ENCODE results near the gene ZNF584.
A peak's percentile ranks its signal among the peaks of the same experiment; 100 is the strongest.
"Not testable (repeated sequence)": the region's sequence is repeated elsewhere in the genome, so short reads cannot be mapped to it uniquely, and the experiment has no call there.

Gene ZNF584

DNA sequence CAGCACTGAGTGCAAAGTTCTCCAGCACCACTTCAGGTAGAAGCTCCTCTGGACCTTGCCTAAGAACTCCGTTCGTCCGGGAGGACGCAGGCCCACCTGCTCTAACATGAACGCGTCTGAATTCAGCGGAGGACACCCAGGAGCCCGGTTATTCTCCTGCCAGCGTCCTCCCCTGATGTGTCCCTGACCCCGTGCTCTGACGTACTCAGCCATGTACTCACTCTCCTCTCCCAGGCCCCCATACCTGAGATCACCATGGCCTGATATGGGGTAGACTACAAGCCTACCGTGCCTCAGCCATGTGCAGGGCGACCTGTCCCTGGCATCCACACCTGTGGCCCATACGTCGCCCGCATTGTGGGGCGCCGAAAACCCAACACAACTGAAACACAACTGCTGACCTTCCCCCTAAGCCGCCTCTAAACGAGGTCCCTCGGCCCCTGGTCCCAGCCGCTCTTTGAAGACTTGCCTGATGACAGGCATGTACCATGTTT lies 744 bp upstream of the ZNF584 start:
- DNase-seq = no peak

DNA sequence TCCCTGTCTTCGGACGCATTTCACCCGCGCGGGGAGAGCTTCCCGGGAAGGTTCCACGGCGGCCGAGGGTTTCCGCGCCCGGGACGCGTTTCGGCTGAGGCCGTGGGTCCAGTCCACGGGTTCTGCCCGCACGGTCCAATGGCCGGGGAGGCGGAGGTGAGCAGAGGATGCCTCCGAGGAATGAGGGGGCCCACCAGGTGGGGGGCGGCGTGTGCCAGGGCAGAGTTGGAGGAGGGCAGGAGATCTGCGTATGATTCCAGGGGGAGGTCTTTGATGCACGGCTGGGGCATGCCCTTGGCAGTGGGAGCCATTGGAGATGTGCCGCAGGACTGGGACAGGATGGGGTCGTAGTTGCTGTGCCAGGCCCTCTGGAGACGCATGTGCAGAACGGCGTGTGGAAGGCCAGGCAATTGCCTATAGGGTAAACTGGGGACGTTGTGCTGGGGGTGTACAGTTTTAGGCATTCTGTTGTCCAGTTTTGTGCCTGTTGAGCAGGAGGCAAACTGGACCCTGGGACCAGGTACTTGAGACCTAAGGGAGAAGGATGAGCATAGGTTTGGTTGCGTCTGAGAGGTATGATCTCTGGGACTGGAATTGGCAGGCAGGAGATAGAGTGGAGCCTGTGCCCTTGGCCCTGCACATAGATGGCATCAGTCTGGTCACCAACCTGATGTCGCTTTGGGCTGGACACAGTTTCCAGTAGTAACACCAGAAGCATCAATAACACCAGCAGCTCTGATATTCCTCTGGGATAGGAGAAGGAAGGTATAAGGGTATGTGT lies 751 bp downstream of the ZNF584 start:
- no peak for DNase-seq

DNA sequence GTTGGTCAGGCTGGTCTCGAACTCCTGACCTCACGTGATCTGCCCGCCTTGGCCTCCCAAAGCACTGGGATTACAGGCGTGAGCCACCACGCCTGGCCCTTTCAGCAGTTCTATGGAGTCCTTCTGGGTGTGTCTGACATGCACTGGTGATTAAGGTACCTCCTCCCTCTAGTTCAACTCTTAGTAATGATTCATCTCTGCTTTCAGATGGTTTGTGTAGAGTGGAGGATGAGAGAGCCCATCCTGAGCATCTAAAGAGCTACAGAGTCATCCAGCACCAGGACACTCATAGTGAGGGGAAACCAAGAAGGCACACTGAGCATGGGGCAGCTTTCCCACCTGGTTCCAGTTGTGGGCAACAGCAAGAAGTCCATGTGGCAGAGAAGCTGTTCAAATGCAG lies 8.2 kb downstream of the ZNF584 start:
- DNase-seq = no peak

DNA sequence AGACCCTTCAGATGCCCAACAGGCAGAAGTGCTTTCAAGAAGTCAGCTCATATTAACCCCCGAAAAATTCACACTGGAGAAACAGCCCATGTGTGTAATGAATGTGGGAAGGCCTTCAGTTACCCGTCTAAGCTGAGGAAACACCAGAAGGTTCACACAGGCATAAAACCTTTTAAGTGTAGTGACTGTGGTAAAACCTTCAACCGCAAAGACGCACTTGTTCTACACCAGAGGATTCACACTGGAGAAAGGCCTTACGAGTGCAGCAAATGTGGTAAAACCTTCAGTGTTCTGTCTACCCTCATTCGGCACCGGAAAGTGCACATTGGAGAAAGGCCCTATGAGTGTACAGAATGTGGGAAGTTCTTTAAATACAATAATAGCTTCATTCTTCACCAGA lies 8.6 kb downstream of the ZNF584 start:
- DNase-seq = no peak

DNA sequence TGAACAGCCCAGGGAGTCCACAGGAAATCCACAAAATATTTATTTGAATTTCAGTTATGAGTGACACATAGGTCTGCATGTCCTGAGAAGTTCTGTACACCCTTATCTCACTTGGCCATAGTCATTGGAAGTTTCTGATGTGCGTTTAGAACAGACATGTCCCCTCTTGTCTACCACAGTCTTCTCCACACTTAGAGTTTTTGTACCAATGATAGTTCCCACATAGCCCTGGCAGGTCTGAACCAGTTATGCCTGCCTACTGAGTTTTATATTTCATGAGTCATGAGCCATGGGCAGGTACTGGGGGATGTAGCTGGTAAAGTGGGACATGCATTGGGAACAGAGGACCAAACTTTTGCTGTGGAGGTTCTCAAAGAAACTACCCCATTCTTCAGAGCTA lies 20.2 kb downstream of the ZNF584 start:
- DNase-seq = no peak

DNA sequence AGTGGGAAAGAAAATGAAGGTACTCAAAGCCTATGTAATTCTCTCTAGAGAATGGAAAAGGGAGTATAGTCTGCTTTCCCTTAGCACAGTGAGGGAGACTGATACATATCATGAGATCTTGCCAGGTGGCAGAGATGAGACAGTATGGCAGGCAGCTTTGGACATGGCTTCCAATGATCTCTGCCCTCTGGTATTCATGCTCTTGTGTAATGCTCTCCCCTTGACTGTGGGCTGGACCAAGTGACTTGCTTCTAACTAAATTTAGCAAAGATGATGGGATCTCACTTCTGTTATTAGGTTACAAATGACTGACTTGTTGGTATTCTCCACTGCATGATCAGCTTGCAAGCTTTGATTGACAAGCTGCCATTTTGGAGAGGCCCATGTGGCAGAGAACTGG lies 21.3 kb downstream of the ZNF584 start:
- DNase-seq = no peak

DNA sequence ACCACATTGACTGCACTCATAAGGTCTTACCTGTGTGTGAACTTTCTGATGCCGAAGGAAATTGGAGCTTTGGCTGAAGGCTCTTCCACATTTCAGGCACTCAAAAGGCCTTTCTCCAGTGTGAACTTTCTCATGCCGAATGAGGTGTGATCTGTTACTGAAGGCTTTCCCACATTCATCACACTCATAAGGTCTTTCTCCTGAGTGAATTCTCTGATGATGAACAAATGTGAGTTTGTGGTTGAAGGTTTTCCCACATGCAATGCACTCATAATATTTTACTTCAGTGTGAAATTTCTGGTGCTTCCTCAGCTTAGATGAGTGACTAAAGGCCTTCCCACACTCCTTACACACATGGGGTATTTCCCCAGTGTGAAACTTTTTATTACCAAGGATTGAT lies 25.8 kb downstream of the ZNF584 start:
- no peak for DNase-seq

DNA sequence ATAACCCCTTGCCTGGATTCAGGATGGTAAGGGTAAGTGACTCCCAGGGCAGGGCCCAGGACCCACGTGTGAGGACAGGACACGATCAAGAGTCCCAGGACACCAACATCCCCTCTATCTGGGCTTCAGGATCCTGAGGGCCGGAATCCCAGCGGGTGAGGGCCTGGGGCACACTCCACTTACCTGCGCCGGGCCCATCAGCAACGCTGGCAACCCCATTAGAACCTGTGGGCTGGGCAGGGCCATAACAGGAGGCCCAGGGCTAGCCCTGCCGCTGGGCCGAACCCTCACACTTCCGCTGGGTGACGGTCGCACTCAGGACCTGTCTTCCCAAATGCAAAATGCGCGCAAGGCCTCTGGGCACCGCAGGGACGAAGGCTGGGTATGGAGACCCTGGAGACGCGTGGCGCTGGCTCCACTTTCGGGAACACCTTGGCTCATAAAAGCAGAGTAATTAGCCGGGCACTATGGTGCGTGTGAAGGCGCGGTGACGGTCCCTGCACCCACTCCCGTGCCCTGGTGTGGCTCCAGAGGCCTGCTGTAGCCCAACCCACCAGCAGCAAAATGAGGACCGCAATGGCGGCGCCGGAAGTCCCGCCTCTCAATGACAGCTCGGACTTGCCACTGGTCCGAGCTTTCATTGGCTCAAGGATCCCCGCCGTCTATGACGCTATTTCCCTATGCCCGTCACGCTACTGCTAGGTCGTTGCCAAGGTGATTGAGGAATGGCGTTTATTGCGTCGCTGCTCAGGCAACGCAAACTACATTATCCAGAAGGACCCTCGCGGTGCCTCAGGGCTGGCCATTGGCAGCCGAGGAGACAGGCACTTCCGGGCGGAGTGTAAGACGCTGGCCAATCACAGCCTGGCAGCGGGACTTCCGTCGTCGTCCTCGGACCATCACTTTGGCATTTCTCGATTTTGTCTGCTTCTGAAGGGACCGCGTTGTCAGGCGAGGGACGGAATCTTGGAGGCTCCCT lies 31.4 kb downstream of the ZNF584 start, which contains the start of gene ZNF132:
Gene ZNF132, minus strand, starts transcription at position 578 of the 979 bp plus-strand sequence. Its CDS starts 332 bp downstream, at position 246.
- peak; percentile 98 for DNase-seq

DNA sequence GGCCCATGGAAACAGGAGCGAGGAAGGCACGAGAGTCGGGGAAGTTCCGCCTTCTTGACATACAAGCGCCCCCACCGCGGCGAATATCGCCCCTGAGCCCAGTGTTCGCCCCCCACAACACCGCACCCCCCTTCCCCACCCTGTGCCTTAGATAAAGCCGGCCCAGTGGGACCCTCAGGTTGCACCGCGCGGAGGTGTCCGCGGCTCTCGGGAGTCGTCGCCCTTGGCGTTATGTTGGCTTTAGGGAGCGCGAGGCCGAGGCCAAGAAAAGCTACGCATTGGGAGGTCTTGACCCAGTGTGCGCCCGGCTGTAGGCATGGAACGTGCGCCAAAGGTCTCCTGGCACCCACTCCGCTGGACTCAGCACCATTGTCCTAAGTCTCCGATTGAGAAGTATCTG lies 32.1 kb downstream of the ZNF584 start:
- DNase-seq = no peak

DNA sequence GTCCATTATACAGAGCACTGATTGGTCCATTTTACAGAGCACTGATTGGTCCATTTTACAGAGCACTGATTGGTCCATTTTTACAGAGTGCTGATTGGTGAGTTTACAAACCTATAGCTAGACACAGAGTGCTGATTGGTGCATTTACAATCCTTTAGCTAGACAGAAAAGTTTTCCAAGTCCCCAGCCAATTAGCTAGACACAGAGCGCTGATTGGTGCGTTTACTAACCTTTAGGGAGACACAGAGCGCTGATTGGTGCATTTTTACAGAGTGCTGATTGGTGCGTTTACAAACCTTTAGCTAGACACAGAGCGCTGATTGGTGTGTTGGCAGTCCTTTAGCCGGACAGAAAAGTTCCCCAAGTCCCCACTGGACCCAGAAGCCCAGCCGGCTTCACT lies 34.5 kb downstream of the ZNF584 start:
- not testable (repeated sequence) for DNase-seq

DNA sequence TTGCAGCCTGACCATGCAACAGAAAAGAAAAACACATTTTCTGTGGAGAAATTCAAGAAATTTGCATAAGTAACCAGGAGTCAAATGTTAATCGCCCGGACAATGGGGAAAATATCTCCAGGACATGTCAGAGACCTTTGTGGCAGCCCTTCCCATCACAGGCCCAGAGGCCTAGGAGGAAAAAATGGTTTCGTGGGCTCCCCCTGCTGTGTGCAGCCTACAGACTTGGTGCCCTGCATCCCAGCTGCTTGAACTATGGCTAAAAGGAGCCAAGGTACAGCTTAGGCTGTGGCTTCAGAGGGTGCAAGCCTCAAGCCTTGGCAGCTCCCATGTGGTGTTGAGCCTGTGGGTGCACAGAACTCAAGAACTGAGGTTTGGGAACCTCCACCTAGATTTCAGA lies 40.4 kb downstream of the ZNF584 start:
- DNase-seq = not testable (repeated sequence)

DNA sequence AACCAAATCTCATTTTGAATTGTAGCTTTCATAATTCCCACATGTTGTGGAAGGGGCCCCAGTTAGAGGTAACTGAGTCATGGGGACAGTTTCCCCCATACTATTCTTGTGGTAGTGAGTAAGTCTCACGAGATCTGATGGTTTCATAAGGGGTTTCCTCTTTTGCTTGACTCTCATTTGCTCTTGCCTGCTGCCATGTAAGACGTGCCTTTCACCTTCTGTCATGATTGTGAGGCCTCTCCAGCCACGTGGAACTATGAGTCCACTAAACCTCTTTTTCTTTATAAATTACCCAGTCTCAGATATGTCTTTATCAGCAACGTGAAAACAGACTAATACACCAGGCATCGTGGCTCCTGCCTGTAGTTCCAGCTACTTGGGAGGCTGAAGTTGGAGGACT lies 41.5 kb downstream of the ZNF584 start:
- DNase-seq = not testable (repeated sequence)

DNA sequence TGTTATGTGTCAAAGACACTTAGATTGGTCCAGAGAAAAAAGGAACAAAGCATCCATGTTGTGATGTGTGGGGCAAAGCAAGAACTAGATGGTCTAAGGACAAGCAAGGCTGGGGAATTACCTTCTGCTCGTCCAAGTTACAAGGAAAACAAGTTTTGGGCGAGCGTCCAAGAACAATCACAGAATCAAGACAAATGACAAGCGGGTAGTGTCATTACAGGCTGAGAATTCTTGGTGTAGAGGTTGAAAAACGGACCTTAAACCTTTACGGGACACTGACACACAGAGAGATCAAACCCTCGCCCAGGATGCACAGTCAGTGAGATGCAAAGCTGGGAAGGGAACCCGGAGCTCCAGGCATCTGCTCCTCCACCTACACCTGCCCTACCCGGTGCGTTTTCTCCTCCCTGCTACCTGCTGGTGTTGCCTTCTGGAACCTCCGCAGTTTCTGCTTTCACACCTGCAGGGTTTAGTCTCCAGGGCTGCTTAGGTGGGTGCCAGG lies 42.5 kb downstream of the ZNF584 start:
- no peak for DNase-seq

DNA sequence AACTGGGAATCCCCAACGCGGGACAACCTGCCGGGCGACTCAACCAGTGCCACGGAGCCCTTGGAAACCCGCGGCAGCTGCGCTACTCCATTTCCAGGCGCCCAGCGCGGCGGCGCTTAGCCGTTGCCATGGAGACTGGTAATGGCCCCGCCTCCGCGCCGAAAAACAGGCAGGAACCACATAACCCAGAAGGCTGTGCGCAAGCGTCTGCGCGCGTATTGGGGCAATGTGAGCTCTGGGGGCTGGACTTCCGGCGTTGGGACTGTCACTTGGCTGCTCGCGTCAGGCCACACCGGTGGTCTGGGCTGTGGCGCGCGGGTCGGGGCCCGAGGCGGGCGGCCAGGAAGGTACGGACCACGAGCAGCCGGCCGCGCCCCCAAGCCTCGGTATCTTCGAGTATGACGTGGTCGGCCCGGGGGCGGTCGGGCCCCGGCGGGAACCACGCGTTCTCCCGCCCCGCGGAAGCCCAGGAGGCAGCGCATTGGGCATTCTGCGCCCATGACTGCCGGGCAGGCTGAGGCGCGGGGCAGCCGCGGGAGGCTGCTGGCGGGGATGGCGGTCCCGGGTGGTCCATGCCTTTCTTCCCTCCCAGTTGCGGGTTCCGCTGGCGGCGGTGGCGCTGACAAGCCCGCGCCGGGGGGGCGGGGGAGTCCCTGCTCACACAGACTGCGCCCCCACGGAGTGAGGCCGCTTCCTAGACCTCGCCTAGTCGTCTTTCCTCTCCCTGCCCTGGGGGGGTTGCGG lies 43.1 kb downstream of the ZNF584 start, which contains the start of gene ZNF324B:
Gene ZNF324B, plus strand, starts transcription at position 265 of the 744 bp plus-strand sequence. CDS start 2,080 bp downstream, outside the sequence.
- DNase-seq = peak; percentile 97

DNA sequence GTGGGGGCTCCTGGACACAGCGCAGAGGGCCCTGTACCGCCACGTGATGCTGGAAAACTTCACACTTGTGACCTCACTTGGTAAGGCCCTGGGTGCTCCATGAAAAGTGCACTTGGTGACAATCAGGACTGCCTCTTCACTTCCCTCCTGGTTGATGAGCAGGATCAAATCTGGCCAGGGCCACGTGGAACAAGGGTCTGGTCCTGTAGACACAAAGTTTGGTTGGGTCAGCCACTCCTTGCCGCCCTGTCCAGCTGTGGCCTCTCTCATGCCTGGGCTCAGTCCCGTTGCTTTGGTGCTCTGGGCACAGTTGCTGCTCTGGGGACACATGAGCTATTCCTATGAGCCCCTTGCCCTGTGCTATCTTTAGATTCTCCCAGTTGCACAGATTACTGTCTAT lies 45.3 kb downstream of the ZNF584 start:
- DNase-seq = no peak

DNA sequence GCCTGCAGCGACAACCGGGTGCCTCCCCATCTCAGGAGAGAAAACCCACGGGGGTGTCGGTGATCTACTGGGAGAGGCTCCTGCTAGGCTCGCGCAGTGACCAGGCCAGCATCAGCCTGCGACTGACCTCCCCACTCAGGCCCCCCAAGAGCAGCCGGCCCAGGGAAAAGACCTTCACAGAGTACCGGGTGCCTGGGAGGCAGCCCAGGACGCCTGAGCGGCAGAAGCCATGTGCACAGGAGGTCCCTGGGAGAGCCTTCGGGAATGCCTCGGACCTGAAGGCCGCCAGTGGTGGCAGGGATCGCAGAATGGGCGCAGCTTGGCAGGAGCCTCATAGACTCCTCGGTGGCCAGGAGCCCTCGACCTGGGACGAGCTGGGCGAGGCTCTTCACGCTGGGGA lies 46.9 kb downstream of the ZNF584 start:
- DNase-seq = no peak

DNA sequence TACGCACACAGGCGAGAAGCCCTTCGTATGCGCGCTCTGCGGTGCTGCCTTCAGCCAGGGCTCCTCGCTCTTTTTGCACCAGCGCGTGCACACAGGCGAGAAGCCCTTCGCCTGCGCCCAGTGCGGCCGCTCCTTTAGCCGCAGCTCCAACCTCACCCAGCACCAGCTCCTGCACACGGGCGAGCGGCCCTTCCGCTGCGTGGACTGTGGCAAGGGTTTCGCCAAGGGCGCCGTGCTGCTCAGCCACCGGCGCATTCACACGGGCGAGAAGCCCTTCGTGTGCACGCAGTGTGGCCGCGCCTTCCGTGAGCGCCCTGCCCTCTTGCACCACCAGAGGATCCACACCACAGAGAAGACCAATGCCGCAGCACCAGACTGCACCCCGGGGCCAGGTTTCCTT lies 47.7 kb downstream of the ZNF584 start:
- DNase-seq = no peak

DNA sequence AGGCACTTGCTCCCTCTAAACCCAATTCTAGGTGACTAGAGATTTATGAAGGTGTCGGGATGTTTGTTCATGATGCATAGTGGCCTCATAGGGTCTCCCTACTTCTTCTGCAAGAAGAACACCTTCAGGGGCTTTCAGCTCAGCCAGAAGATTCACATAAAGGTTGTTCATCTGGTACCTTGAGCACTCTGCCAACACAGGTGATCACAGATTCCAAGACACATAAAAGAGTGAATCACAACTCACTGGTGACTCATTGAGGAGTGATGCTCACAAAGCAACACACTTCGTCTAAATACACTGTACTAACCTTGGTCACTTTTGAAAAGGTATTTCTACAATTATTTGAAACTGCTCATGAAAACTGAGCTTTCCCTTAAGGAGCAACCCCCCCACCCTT lies 51.6 kb downstream of the ZNF584 start:
- DNase-seq = no peak

DNA sequence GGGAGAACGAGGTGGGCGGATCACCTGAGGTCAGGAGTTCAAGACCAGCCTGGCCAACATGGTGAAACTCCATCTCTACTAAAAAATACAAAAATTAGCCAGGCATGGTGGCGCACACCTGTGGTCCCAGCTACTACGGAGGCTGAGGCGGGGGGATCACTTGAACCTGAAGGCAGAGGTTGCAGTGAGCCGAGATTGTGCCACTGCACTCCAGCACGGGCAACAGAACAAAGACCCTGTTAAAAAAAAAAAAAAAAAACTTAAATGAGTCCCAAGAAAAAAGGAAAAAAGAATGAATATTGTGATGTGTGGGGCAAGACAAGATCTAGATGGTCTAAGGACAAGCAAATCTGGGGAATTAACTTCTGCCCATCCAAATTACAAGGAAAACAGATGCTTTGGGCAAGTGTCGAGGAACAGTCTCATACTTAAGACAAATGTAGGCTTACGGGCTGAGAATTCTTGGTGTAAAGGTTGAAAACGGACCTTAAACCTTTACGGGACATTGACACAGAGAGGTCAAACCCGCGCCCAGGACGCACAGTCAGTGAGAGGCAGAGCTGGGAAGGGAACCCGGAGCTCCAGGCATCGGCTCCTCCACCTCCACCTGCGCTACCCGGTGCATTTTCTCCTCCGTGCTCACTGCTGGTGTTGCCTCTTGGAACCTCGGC lies 57.8 kb downstream of the ZNF584 start:
- DNase-seq = no peak

DNA sequence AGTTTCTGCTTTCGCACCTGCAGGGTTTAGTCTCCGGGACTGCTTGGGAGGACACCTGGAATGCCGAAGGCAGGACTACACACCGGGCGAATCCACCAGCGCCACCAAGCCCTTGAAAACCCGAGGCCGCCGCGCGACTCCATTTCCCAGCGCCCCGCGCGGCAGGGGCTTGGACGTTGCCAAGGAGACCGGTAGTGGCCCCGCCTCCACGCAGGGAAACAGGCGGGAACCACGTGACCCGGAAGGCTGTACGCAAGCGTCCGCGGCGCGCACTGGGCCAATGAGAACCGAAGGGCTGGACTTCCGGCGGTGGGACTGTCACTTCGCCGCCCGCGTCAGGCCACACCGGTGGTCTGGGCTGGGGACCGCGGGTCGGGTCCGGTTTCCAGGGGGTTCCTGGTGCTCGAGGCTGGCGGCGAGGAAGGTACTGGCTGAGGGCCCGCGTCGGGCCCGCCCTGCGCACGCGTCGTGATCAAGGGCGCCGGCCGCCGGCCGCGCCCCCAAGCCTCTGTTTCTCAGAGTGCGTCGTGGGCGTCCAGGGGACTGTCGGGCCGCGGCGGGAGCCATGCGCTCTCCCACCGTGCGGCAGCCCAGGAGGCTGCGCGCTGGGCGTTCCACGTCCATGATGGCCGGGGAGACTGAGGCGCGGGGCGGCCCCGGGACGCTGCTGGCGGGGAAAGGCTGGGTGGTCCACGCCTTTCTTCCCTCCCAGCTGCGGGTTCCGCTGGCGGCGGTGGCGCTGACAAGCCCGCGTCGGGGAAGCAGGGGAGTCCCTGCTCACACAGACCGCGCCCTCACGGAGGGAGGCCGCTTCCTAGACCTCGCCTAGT lies 58.5 kb downstream of the ZNF584 start, which contains the start of gene ZNF324:
Gene ZNF324, plus strand, starts transcription at position 321 of the 830 bp plus-strand sequence. CDS start 2,106 bp downstream, outside the sequence.
- DNase-seq = peak; percentile 96
